Activated T-cell treated with anti-CD3 and anti-CD28 coated beads, Interleukin-2, amount 50 U/mL, for 48 hours (primary cell): ENCODE data around the gene GTF2B.
"Not testable (repeated sequence)": the region's sequence is repeated elsewhere in the genome, so short reads cannot be mapped to it uniquely, and the experiment has no call there.

Experiments
- DNase-seq, 2 experiments: peaks; one replicate each; pipeline ENCODE4 v3.0.0-alpha.2; 2020

GTF2B gene

GRCh38 chr1:88891318-88891950 lies at the start of gene GTF2B:
GTF2B (minus strand) TSS chr1:88891567; CDS start chr1:88891499, 68 bp downstream.
- DNase-seq, result peak; percentile 94

GRCh38 chr1:88938528-88938927 lies 47.2 kb upstream of the GTF2B start:
- DNase-seq, result not testable (repeated sequence)

GRCh38 chr1:88936760-88937342 lies 45.5 kb upstream of the GTF2B start:
- no peak for DNase-seq

GRCh38 chr1:88936223-88936523 lies 44.8 kb upstream of the GTF2B start:
- DNase-seq, result no peak

- DNase-seq, result no peak
Measured at GRCh38 chr1:88935522-88936222, 44.3 kb upstream of the GTF2B start.

- not testable (repeated sequence) for DNase-seq
Measured at GRCh38 chr1:88930176-88930575, 38.8 kb upstream of the GTF2B start.

- DNase-seq, result no peak
Measured at GRCh38 chr1:88923224-88923623, 31.9 kb upstream of the GTF2B start.

GRCh38 chr1:88922214-88922613 lies 30.8 kb upstream of the GTF2B start:
- no peak for DNase-seq

GRCh38 chr1:88920845-88921244 lies 29.5 kb upstream of the GTF2B start:
- no peak for DNase-seq

GRCh38 chr1:88917321-88918025 lies 26.1 kb upstream of the GTF2B start:
- no peak for DNase-seq

- no peak for DNase-seq
Measured at GRCh38 chr1:88916883-88917282, 25.5 kb upstream of the GTF2B start.

- DNase-seq, result not testable (repeated sequence)
Measured at GRCh38 chr1:88911800-88912199, 20.4 kb upstream of the GTF2B start.

- DNase-seq, result no peak
Measured at GRCh38 chr1:88911161-88911560, 19.8 kb upstream of the GTF2B start.

GRCh38 chr1:88910401-88910800 lies 19.0 kb upstream of the GTF2B start:
- no peak for DNase-seq

- no peak for DNase-seq
Measured at GRCh38 chr1:88900883-88901282, 9.5 kb upstream of the GTF2B start.

- DNase-seq, result no peak
Measured at GRCh38 chr1:88897070-88897730, 5.8 kb upstream of the GTF2B start.

- no peak for DNase-seq
Measured at GRCh38 chr1:88892357-88892877, 1.1 kb upstream of the GTF2B start.

GRCh38 chr1:88891951-88892340 lies 579 bp upstream of the GTF2B start:
- DNase-seq, result no peak

- DNase-seq, result peak in 1 of 2 experiments; percentile 36
Measured at GRCh38 chr1:88890791-88891317, 513 bp downstream of the GTF2B start.

GRCh38 chr1:88890131-88890530 lies 1.2 kb downstream of the GTF2B start:
- no peak for DNase-seq

GRCh38 chr1:88888750-88889149 lies 2.6 kb downstream of the GTF2B start:
- no peak for DNase-seq

- no peak for DNase-seq
Measured at GRCh38 chr1:88885933-88886332, 5.4 kb downstream of the GTF2B start.

- DNase-seq, result no peak
Measured at GRCh38 chr1:88883156-88883555, 8.2 kb downstream of the GTF2B start.
